SHP77 treated with DMSO at 0.1 percent for 48 hours (cell line): ENCODE data around the gene OPN1MW3.
"Not testable (repeated sequence)": the region's sequence is repeated elsewhere in the genome, so short reads cannot be mapped to it uniquely, and the experiment has no call there.

ENCODE experiments used
- DNase-seq: peaks from one replicate; lab custom pipeline; 2025; lab: John Stamatoyannopoulos, UW

Gene OPN1MW3

DNA sequence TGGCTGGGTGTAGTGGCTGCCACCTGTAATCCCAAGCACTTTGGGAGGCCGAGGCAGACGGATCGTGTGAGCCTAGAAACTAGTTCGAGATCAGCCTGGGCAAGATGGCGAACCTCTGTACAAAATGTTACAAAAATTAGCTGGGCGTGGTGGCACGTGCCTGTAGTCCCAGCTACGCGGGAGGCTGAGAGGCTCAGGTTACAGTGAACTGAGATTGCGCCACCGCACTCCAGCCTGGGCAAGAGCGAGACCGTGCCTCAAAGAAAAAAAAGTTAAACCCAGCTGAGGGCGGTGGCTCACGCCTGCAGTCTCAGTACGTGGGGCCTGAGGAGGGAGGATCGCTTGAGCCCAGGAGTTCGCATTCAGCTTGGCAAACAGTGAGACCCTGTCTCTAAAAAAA is 39.3 kb downstream of the OPN1MW3 start:
- no peak for DNase-seq

DNA sequence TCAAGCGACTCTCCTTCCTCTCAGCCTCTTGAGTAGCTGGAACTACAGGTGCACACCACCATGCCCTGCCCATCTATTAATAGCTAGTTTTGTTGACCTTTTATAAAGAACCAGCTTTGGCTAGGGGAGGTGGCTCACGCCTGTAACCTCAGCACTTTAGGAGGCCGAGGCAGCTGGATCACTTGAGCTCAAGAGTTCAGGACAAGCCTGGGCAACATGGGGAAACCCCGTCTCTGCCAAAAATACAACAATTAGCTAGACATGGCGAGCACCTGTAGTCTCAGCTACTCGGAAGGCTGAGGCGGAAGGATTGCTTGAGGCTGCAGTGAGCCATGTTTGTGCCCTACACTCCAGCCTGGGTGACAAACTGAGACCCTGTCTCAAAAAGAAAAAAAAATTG is 40.9 kb downstream of the OPN1MW3 start:
- no peak for DNase-seq

DNA sequence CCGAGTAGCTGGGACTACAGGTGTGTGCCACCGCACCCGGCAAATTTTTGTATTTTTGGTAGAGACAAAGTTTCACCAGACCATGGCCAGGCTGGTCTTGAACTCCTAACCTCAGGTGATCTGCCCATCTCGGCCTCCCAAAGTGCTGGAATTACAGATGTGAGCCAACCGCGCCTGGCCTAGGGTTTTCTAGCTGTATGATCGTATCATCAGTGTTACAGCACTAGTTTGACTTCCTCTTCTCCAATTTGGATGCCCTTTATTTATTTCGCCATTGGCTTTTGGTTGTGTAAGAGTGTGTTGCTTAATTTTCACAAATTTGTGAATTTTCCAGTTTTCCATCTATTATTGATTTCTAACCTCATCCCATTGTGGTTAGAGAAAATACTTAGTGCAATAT is 43.4 kb downstream of the OPN1MW3 start:
- no peak for DNase-seq

DNA sequence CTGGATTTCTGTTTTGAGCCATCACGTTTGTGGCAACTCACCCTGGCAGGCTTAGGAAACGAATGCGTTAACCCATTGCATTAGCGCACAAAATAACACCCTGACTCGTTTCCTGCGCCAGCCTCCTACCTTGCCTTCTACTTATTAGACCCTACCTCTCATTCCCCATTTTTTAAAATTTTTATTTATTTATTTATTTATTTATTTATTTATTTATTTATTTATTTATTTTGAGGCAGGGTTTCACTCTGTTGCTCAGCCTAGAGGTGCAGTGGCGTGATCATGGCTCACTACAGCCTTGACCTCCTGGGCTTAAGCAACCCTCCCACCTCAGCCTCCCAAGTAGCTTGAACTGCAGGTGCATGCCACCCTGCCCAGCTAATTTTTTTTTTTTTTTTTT is 45.6 kb downstream of the OPN1MW3 start:
- DNase-seq: not testable (repeated sequence)

DNA sequence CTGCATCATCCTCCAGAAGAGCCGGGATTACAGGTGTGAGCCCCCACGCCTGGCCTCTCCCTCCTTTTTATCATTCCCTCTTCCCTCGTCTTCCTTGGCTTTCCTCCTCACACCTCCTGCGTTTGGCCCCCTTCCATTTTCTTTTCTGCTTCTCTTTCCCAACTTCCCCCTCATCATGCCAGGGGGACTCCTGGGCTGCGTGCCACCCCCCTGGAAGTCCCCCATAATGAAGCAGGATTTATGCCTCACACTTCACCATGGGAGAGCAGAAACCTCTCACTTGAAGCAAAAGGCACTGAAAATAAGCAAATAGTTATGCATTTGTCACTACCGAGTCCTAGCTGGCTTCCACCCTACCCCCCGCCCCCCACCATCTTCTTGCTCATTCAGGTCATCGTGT is 46.1 kb downstream of the OPN1MW3 start:
- DNase-seq: no peak

DNA sequence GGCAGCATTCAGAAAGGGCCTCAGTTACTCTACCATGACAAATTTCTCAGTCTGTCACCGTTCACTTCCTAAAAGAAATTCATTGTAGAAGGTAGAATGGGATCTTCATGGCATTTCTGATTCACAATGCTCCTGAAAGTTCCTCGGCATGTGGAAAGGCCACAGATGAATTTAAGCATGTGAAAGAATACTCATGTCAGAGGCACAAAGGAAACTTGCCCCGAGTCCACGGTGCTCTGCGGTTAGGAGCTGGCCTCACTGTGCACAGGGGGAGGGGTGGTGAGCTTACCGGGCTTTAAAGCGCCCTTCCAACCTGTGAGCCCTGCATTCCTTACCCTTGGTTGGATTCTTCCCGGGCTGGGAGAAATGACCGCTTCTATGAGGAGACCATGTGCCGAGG is 47.5 kb downstream of the OPN1MW3 start:
- DNase-seq: no peak

DNA sequence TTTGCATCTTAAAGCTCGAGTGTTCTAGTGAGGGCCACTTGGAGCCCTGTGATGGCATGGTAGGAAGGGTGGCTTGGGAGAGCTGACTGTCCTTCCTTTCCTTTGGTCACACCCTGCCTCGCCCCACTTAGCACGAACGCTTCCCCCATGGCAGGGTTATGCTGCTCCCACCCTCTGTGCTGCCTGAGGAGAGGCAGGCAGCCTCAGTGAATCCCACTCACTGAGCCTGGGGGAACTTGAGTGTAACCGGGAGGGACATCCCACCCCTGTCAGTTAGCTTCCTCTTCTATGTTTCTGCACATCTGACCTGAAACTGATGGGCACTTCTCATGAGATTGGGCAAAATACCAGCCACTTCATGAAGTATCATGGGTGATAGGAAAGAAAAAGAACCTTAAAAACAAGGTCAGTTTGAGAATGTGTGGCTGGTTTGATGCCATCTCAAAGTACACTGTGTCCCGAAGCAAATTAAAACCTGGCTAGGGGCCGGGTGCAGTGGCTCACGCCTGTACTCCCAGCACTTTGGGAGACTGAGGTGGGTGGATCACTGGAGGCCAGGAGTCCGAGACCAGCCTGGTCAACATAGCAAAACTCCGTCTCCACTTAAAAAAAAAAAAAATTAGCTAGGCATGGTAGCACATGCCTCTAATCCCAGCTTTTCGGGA is 48.3 kb downstream of the OPN1MW3 start:
- DNase-seq: no peak

DNA sequence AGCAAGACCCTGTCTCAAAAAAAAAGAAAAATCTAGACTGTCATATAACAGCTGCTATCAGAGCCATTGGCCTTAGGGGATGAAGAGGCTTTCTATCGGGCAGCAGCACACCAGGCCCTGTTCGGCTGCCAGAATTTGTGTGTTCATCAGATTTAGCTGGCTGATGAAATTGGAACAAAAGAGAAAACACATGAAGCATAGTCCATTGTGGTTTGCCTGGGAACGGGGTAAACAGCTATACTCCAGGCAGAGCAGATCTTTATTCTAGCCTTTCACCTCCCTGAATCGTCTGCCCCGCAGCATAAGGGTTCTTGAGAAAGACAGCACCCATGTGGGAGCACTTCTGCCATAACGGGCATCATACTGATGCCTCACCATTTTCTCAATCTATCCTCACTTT is 49.8 kb downstream of the OPN1MW3 start:
- no peak for DNase-seq

DNA sequence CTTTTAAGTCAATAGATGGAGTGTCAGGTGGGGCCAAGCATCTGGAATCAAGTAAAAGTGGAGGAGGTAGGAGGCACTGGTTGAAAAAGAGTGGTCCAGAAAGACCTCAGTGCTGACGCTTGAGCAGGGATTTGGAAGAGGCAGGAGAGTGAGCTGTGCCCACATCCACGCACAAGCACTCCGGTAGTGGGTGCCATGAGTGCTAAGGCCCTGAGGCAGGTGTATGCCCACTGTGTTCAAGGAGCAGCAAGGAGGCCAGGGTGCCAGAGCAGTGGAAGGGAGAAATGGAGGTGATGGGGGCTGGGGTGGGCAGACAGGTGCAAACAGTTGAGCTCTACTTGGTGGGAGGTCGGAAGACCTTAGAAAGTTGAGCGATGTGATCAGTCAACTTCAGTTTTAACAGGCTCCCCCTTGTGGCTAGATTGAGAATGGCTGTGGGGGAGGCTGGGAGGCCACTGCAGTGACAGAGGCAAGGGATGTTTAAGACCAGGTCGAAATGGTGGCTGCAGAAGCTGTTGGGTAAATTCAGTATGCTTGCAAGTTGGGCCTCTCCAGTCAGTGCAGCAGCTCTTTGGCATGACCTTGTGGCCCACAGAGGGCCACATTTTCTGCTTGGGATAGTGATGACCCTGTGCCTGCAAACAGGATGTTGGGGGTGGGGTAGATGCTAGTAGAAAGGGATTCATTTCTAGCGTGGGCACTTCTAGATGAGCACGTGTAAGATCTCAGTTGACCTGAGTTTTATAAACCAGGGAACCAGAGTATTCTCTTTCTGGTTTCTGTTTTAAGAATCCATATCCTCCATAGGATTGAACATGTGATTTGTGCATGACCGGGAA is 50.9 kb downstream of the OPN1MW3 start:
- DNase-seq: no peak

DNA sequence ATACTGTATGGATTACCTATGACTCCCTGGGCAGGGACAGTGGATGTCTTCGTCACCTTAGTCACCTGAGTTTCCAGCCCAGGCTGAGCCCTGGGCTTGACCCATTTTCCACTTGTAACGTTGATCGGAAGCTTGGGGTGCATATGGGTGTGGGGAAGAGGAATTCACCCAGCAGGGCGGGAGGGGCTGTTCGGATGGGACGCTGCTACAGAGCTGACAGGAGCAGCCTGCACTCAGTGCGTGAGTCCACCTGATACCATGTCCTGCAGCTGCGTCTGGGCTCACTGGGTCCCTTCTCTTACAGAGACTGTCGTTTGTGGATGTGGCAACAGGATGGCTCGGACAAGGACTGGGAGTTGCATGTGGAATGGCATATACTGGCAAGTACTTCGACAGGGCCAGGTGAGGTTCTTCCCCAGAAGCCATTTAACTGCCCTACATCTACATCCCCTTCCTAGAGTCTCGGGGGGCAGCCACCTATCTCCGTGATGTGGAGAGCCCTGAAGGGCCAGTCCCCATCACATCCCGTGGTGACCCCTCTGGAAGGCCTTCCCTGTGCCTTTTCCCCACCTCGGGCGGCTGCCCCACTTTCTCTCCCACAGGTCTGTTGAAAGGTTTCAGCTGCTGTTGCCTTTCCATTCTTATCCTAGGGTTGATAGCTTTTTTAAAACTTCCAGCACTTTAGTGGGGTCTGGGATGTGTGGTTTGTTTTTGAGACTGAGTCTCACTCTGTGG is 51.8 kb downstream of the OPN1MW3 start:
- DNase-seq: no peak

DNA sequence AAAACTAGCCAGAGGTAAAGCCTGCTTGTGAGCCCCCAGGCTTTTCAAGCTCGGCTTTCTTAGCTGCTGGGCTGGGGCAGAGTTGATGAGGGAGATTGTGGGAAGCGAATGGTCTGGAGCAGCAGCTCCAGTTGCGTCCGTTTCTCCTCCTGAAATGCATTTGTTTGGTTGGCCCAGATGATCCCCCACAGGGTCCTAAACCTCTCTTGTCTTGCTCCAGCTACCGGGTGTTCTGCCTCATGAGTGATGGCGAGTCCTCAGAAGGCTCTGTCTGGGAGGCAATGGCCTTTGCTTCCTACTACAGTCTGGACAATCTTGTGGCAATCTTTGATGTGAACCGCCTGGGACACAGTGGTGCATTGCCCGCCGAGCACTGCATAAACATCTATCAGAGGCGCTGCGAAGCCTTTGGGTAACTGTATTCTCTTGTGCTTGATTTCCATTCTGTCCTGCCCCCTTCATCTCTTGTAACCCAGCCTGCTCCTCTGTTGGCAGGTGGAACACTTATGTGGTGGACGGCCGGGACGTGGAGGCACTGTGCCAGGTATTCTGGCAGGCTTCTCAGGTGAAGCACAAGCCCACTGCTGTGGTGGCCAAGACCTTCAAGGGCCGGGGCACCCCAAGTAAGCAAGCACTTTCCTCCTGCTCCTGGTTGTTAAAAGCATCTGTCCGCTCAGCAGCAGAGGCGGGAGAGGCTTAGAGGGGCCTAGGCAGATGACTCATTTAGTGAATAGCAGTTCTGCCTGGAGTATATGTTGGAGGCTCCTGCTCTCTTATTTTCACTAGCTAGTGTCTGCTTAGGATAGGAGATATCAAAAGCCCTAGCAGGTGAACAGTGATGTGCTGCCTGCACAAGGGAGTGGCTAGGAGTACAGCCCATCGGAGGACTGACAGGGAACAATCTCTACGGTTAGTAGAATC is 53.5 kb downstream of the OPN1MW3 start:
- DNase-seq: no peak

DNA sequence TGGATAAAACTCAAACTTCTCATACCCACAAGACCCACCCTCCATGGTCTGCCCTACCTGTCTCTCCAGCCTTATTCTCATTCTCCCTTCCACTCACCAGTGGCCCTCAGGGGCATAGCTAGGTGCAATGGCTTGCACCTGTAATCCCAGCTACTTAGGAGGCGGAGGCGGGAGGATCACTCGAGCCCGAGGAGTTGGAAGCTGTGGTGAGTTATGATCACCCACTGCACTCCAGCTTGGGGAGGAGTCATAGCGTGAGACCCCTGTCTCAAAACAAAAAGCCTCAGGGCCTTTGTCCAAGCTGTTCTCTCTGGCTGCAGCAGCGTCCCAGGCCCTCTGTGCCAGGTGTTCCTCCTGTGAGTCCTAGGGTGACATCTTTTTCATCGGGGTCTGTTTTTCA is 54.7 kb downstream of the OPN1MW3 start:
- DNase-seq: no peak

DNA sequence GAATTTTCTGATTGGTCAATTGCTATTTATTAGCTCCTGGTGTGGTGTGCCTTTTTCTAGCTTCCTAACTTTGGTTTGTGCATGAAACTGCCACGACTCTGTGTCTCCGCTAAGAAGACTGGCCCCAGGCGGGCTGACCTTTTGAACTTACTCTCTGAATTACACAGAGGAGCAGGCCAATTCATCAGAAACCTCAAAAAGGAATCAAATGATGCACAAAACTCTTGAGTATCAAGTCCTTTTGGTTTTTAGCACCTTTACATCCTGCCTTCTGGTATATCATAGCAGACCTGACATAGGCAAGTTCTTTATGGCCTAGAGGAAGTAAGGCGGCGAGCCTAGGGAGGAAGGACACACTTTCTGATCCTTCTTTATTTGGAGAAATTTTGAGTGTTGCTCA is 55.8 kb downstream of the OPN1MW3 start:
- no peak for DNase-seq

DNA sequence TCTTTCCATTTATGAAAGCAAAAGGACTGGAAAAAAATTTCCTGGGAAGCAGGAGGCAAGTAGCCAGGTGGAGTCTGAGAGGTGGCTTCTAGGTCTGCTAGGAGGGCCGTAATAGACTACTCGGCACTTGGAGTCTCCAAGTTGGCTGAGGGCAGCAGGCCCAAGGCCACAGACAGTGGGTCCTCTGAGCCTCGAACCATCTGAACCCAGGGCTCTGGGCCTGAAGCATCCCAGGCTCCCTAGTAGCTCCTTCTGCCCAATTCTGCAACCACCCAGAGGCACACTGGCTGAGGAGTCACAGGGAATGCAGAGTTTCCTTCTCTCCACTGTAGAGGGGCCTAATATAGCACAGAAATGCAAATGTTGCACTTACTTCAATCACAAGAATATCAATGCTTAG is 58.0 kb downstream of the OPN1MW3 start:
- DNase-seq: no peak

DNA sequence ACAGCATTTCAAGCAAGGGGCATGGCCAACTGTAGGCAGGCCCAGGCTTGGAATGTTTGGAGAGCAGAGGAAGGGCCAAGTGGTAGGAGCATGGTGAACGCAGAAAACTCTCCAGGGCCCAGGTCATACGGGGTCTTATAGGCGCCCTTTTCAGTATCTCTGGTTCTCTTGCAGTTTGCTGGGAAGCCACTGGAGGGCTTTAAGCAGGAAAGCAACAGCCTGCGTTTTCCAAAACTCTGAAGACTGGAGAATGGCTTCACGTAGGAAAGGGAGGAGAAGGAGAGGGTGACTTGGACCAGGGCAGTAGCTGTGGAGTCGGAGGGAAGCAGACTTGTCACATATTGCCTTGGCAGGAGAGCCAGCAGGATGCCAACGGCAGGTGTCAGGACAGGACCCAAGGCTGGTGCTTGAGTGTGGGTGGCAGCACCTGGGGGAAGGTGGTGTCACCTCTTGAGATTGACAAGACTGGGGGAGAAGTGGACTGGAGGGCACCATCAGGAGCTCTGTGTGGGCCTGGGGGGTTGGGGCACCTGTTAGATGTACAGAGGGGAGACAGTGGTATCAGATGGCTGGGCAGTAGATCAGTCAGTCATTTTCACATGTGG is 60.1 kb downstream of the OPN1MW3 start:
- no peak for DNase-seq

DNA sequence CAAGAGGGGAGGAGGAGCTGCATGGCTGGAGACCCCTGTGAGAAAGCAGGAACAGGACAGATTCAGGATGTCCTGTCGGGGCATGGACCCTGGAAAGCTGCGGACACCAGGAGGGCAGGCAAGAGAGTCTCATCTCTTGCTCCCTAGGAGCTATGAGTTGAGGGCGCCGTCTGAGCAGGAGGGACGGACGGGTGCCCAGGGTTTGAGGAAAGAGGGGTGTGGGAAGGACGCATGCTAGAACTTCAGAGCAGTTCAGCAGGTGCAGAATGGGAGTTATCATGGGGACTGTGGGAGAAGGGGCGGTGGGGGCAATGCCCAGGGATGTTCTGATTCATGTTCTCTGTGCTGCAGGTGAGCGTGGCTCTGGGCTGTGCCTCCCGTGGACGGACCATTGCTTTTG is 63.0 kb downstream of the OPN1MW3 start:
- DNase-seq: no peak
